Measurements from ENCODE around the gene GNB1L.

Gene GNB1L

GRCh38 chr22:19882446-19883381, 28.0 kb upstream of the GNB1L start:
- Histone ChIP-seq H3K36me3 (ENCODE audit: control insufficient read depth in 5 of 5, insufficient read depth in 5 of 5, low read length in 5 of 5) (peaks cover 0 to 25% (median 14%) of the 10 kb centered on the region in 5 donors), H3K4me3 (ENCODE audit: low read depth in 1 of 5, low read length in 5 of 5) (no peak overlapping the region), H3K27me3 (ENCODE audit: control insufficient read depth in 5 of 5, insufficient read depth in 4 of 5, low read length in 5 of 5) (no peaks in the 10 kb centered on the region), H3K9me3 (ENCODE audit: control insufficient read depth in 5 of 5, low read length in 5 of 5) (no peaks in the 10 kb centered on the region), H3K27ac (ENCODE audit: low read depth, low read length) (no peak overlapping the region), H3K9ac (ENCODE audit: low read length in 5 of 5) (no peak overlapping the region), H3K4me1 (ENCODE audit: control insufficient read depth in 5 of 5, insufficient read depth in 5 of 5, low read length in 5 of 5) (peaks cover 2 to 38% (median 23%) of the 10 kb centered on the region in 5 donors)

- Histone ChIP-seq H3K27ac (ENCODE audit: low read depth, low read length) (no peak overlapping the region), H3K27me3 (ENCODE audit: control insufficient read depth in 5 of 5, insufficient read depth in 4 of 5, low read length in 5 of 5) (no peaks in the 10 kb centered on the region), H3K36me3 (ENCODE audit: control insufficient read depth in 5 of 5, insufficient read depth in 5 of 5, low read length in 5 of 5) (peaks cover 0 to 38% (median 14%) of the 10 kb centered on the region in 5 donors), H3K9ac (ENCODE audit: low read length in 5 of 5) (no peak overlapping the region), H3K4me3 (ENCODE audit: low read depth in 1 of 5, low read length in 5 of 5) (peak overlapping the region in 2 of 5 donors; percentile 4 to 23), H3K9me3 (ENCODE audit: control insufficient read depth in 5 of 5, low read length in 5 of 5) (no peaks in the 10 kb centered on the region), H3K4me1 (ENCODE audit: control insufficient read depth in 5 of 5, insufficient read depth in 5 of 5, low read length in 5 of 5) (peaks cover 0 to 22% (median 12%) of the 10 kb centered on the region in 5 donors)
Measured at GRCh38 chr22:19880786-19881569, 26.3 kb upstream of the GNB1L start.

GRCh38 chr22:19879992-19880785, 25.5 kb upstream of the GNB1L start:
- Histone ChIP-seq H3K9me3 (ENCODE audit: control insufficient read depth in 5 of 5, low read length in 5 of 5) (no peaks in the 10 kb centered on the region), H3K4me3 (ENCODE audit: low read depth in 1 of 5, low read length in 5 of 5) (no peak overlapping the region), H3K27me3 (ENCODE audit: control insufficient read depth in 5 of 5, insufficient read depth in 4 of 5, low read length in 5 of 5) (no peaks in the 10 kb centered on the region), H3K27ac (ENCODE audit: low read depth, low read length) (no peak overlapping the region), H3K4me1 (ENCODE audit: control insufficient read depth in 5 of 5, insufficient read depth in 5 of 5, low read length in 5 of 5) (peaks cover 0 to 19% (median 9%) of the 10 kb centered on the region in 5 donors), H3K9ac (ENCODE audit: low read length in 5 of 5) (peak overlapping the region in 1 of 5 donors; percentile 8), H3K36me3 (ENCODE audit: control insufficient read depth in 5 of 5, insufficient read depth in 5 of 5, low read length in 5 of 5) (peaks cover 0 to 41% (median 14%) of the 10 kb centered on the region in 5 donors)

- Histone ChIP-seq H3K27me3 (ENCODE audit: control insufficient read depth in 5 of 5, insufficient read depth in 4 of 5, low read length in 5 of 5) (no peaks in the 10 kb centered on the region), H3K9ac (ENCODE audit: low read length in 5 of 5) (peak overlapping the region in 1 of 5 donors; percentile 8), H3K4me3 (ENCODE audit: low read depth in 1 of 5, low read length in 5 of 5) (no peak overlapping the region), H3K36me3 (ENCODE audit: control insufficient read depth in 5 of 5, insufficient read depth in 5 of 5, low read length in 5 of 5) (peaks cover 0 to 46% (median 14%) of the 10 kb centered on the region in 5 donors), H3K4me1 (ENCODE audit: control insufficient read depth in 5 of 5, insufficient read depth in 5 of 5, low read length in 5 of 5) (peaks cover 0 to 19% (median 9%) of the 10 kb centered on the region in 5 donors), H3K27ac (ENCODE audit: low read depth, low read length) (no peak overlapping the region), H3K9me3 (ENCODE audit: control insufficient read depth in 5 of 5, low read length in 5 of 5) (no peaks in the 10 kb centered on the region)
Measured at GRCh38 chr22:19879643-19879991, 24.9 kb upstream of the GNB1L start.

DNA sequence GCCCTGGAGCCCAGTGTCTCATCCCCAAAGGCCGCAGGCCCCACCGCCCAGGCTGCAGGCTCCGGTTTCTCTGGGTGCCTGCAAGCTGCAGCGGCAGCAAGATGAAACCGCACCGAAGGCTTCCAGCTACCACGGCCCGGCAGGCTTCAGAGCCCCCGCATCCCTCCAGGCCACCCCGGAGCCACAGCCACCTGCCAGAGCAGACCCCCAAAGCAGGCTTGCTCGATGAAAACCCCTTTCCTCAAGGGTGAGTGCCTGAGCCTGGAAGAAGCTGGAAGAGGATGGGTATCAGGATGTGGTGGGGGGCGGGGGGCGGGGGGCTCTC, 24.5 kb upstream of the GNB1L start:
- Histone ChIP-seq H3K4me3 (ENCODE audit: low read depth in 1 of 5, low read length in 5 of 5) (no peak overlapping the region), H3K36me3 (ENCODE audit: control insufficient read depth in 5 of 5, insufficient read depth in 5 of 5, low read length in 5 of 5) (peaks cover 0 to 50% (median 14%) of the 10 kb centered on the region in 5 donors), H3K27ac (ENCODE audit: low read depth, low read length) (no peak overlapping the region), H3K9ac (ENCODE audit: low read length in 5 of 5) (no peak overlapping the region), H3K4me1 (ENCODE audit: control insufficient read depth in 5 of 5, insufficient read depth in 5 of 5, low read length in 5 of 5) (peaks cover 0 to 19% (median 9%) of the 10 kb centered on the region in 5 donors), H3K27me3 (ENCODE audit: control insufficient read depth in 5 of 5, insufficient read depth in 4 of 5, low read length in 5 of 5) (no peaks in the 10 kb centered on the region), H3K9me3 (ENCODE audit: control insufficient read depth in 5 of 5, low read length in 5 of 5) (no peaks in the 10 kb centered on the region)

GRCh38 chr22:19878461-19879245, 24.0 kb upstream of the GNB1L start:
- H3K36me3 ChIP-seq (ENCODE audit: control insufficient read depth in 5 of 5, insufficient read depth in 5 of 5, low read length in 5 of 5), result peaks cover 0 to 54% (median 14%) of the 10 kb centered on the region in 5 donors
- no peak overlapping the region for H3K27ac ChIP-seq (ENCODE audit: low read depth, low read length)
- H3K4me3 ChIP-seq (ENCODE audit: low read depth in 1 of 5, low read length in 5 of 5), result no peak overlapping the region
- no peaks in the 10 kb centered on the region for H3K27me3 ChIP-seq (ENCODE audit: control insufficient read depth in 5 of 5, insufficient read depth in 4 of 5, low read length in 5 of 5)
- H3K9me3 ChIP-seq (ENCODE audit: control insufficient read depth in 5 of 5, low read length in 5 of 5), result no peaks in the 10 kb centered on the region
- peaks cover 0 to 19% (median 9%) of the 10 kb centered on the region in 5 donors for H3K4me1 ChIP-seq (ENCODE audit: control insufficient read depth in 5 of 5, insufficient read depth in 5 of 5, low read length in 5 of 5)
- no peak overlapping the region for H3K9ac ChIP-seq (ENCODE audit: low read length in 5 of 5)

GRCh38 chr22:19877626-19878339, 23.1 kb upstream of the GNB1L start:
- peaks cover 0 to 19% (median 9%) of the 10 kb centered on the region in 5 donors for H3K4me1 ChIP-seq (ENCODE audit: control insufficient read depth in 5 of 5, insufficient read depth in 5 of 5, low read length in 5 of 5)
- no peak overlapping the region for H3K9ac ChIP-seq (ENCODE audit: low read length in 5 of 5)
- peaks cover 0 to 3% (median 0%) of the 10 kb centered on the region in 5 donors for H3K27me3 ChIP-seq (ENCODE audit: control insufficient read depth in 5 of 5, insufficient read depth in 4 of 5, low read length in 5 of 5)
- H3K4me3 ChIP-seq (ENCODE audit: low read depth in 1 of 5, low read length in 5 of 5), result no peak overlapping the region
- peaks cover 0 to 49% (median 14%) of the 10 kb centered on the region in 5 donors for H3K36me3 ChIP-seq (ENCODE audit: control insufficient read depth in 5 of 5, insufficient read depth in 5 of 5, low read length in 5 of 5)
- H3K9me3 ChIP-seq (ENCODE audit: control insufficient read depth in 5 of 5, low read length in 5 of 5), result no peaks in the 10 kb centered on the region
- H3K27ac ChIP-seq (ENCODE audit: low read depth, low read length), result no peak overlapping the region

GRCh38 chr22:19876941-19877625, 22.4 kb upstream of the GNB1L start:
- Histone ChIP-seq H3K27me3 (ENCODE audit: control insufficient read depth in 5 of 5, insufficient read depth in 4 of 5, low read length in 5 of 5) (peaks cover 0 to 4% (median 3%) of the 10 kb centered on the region in 5 donors), H3K9me3 (ENCODE audit: control insufficient read depth in 5 of 5, low read length in 5 of 5) (no peaks in the 10 kb centered on the region), H3K9ac (ENCODE audit: low read length in 5 of 5) (no peak overlapping the region), H3K36me3 (ENCODE audit: control insufficient read depth in 5 of 5, insufficient read depth in 5 of 5, low read length in 5 of 5) (peaks cover 0 to 46% (median 14%) of the 10 kb centered on the region in 5 donors), H3K4me3 (ENCODE audit: low read depth in 1 of 5, low read length in 5 of 5) (no peak overlapping the region), H3K27ac (ENCODE audit: low read depth, low read length) (no peak overlapping the region), H3K4me1 (ENCODE audit: control insufficient read depth in 5 of 5, insufficient read depth in 5 of 5, low read length in 5 of 5) (peaks cover 0 to 19% (median 9%) of the 10 kb centered on the region in 5 donors)

All from subcutaneous abdominal adipose tissue (tissue), 5 donors.